ENCODE results near the gene UTY.
"Not testable (repeated sequence)": the region's sequence is repeated elsewhere in the genome, so short reads cannot be mapped to it uniquely, and the experiment has no call there.

- TF ChIP-seq POLR2AphosphoS5, CTCF (IDR thresholded peaks at IDR 0.05): not testable (repeated sequence)
Observed at GRCh38 chrY:13282151-13283054, 197.4 kb downstream of the UTY start.
